K562 (cell line): ENCODE results near the gene PREX1. TPM values are rescaled to one million over a fixed set of nuclear protein-coding genes. Genes with fewer than 3 reads are reported as not detected.

ENCODE experiments used
- ATAC-seq: fragments of 200-7000 bp; cut with Tn5 transposase; 3 replicates; pipeline ENCODE4 v1.9.1; 2020; ENCODE audit warnings: moderate library complexity
- BruUV-seq: library from RNA; stranded (reverse); fragments of 400-500 nt; replicated peaks from 2 replicates; lab custom pipeline; 2021; lab: Mats Ljungman, UMichigan
- CTCF ChIA-PET: fragments of 300-600 bp; formaldehyde crosslinking; extraction: SDS; loops from one replicate; lab custom pipeline; 2021; ENCODE audit warnings: low intra/inter-chr PET ratio; lab: Yijun Ruan, JAX
- POLR2A ChIA-PET: fragments of 300-600, 350-650 bp; sonication (Branson Sonifier 250); formaldehyde crosslinking; extraction: SDS; loops from one replicate; lab custom pipeline; 2021; ENCODE audit warnings: antibody characterized with exemption, inconsistent platforms; lab: Yijun Ruan, JAX
- DNase-seq, 4 experiments: peaks; one replicate each; pipeline versions ENCODE4 v3.0.0 to v3.0.0-alpha.2; 2011 to 2018; ENCODE audit warnings: low spot score in 3 of 4, mixed read lengths in 3 of 4; ENCODE audit errors: extremely low read depth in 1 of 4
- FAIRE-seq: peaks from 2 replicates; lab custom pipeline; 2011; peaks lifted over from hg19 to GRCh38; lab: Jason Lieb, UNC
- H2AFZ ChIP-seq: 2 replicates; pipeline ENCODE4 v1.6.0; 2011; ENCODE audit warnings: low read depth, low read length, control low read depth, inconsistent platforms
- H3K27ac ChIP-seq: fragments of 200-600 bp; 3 replicates; pipeline ENCODE4 v1.8.0; 2011; ENCODE audit warnings: low read depth, mild to moderate bottlenecking, control low read depth, inconsistent platforms, low read length, moderate library complexity, mixed read lengths; ENCODE audit errors: extremely low read depth
- H3K27me3 ChIP-seq, 2 experiments: fragments of 300-600 bp in 1 of 2; 2 replicates in 1 of 2; 3 replicates in 1 of 2; pipeline versions ENCODE4 v1.6.0 to v1.8.0; 2011; ENCODE audit warnings: inconsistent platforms in 2 of 2, low read length in 2 of 2, mild to moderate bottlenecking in 1 of 2, mixed read lengths in 1 of 2, moderate library complexity in 1 of 2; ENCODE audit not compliant: control insufficient read depth in 2 of 2, insufficient read depth in 2 of 2
- H3K36me3 ChIP-seq: fragments of 300-600 bp; 3 replicates; pipeline ENCODE4 v1.8.0; 2011; ENCODE audit warnings: mild to moderate bottlenecking, low read length, inconsistent platforms; ENCODE audit not compliant: control insufficient read depth, insufficient read depth
- H3K4me1 ChIP-seq, 2 experiments: fragments of 200-600 bp in 1 of 2; replicated peaks in 1 of 2; 2 replicates in 1 of 2; 3 replicates in 1 of 2; pipeline versions ENCODE4 v1.5.1 to v1.8.0; 2011; ENCODE audit warnings: inconsistent platforms in 2 of 2, low read length in 2 of 2, mild to moderate bottlenecking in 1 of 2, mixed read lengths in 1 of 2, moderate library complexity in 1 of 2; ENCODE audit not compliant: control insufficient read depth in 2 of 2, insufficient read depth in 2 of 2
- H3K4me2 ChIP-seq: 2 replicates; pipeline ENCODE4 v1.6.1; 2011; ENCODE audit warnings: low read length, control low read depth, inconsistent platforms, mixed read lengths; ENCODE audit not compliant: insufficient read depth
- H3K4me3 ChIP-seq: fragments of 200-600 bp; sonication (generic), shearing (Covaris generic); 2 replicates; pipeline ENCODE4 v1.5.1; 2016; ENCODE audit warnings: control low read depth, inconsistent platforms
- H3K79me2 ChIP-seq: fragments of 200-600 bp; 3 replicates; pipeline ENCODE4 v1.8.0; 2011; ENCODE audit warnings: low read length, inconsistent platforms; ENCODE audit not compliant: control insufficient read depth, insufficient read depth
- H3K9ac ChIP-seq, 2 experiments: 2 replicates each; pipeline versions ENCODE4 v1.6.0 to v1.6.1; 2011; ENCODE audit warnings: low read depth in 2 of 2, low read length in 2 of 2, control low read depth in 1 of 2, inconsistent platforms in 1 of 2, mild to moderate bottlenecking in 1 of 2, mixed read lengths in 1 of 2; ENCODE audit not compliant: insufficient read depth in 1 of 2
- H3K9me1 ChIP-seq: one replicate; pipeline ENCODE4 v1.6.0; 2011; ENCODE audit warnings: inconsistent platforms, mild to moderate bottlenecking, low read length, moderate library complexity; ENCODE audit not compliant: control insufficient read depth, insufficient read depth
- H3K9me3 ChIP-seq: replicated peaks from 2 replicates; pipeline ENCODE4 v1.5.1; 2011; ENCODE audit warnings: low read depth, low read length, inconsistent platforms; ENCODE audit not compliant: control insufficient read depth, insufficient read depth
- H4K20me1 ChIP-seq: replicated peaks from 2 replicates; pipeline ENCODE4 v1.6.1; 2011; ENCODE audit warnings: low read length, inconsistent platforms, mixed read lengths; ENCODE audit not compliant: control insufficient read depth, insufficient read depth
- HNRNPUL1 ChIP-seq: fragments of 200-400 bp; formaldehyde crosslinking; IDR thresholded peaks from 2 replicates; pipeline ENCODE4 v1.6.1; 2017; ENCODE audit warnings: low read length
- KLF16 ChIP-seq: IDR thresholded peaks from 2 replicates; pipeline ENCODE4 v1.6.1; 2016; ENCODE audit warnings: antibody characterized with exemption
- RCOR1 ChIP-seq, 2 experiments: IDR thresholded peaks; 2 replicates each; pipeline ENCODE4 v1.6.1; 2012; ENCODE audit warnings: low read depth in 2 of 2, low read length in 2 of 2, borderline replicate concordance in 1 of 2, improper control_type of control experiment in 1 of 2
- SLC30A9 ChIP-seq: fragments of 250-450 bp; sonication (Bioruptor Pico); IDR thresholded peaks from 2 replicates; pipeline ENCODE4 v1.8.0; 2022; ENCODE audit warnings: mild to moderate bottlenecking, moderate library complexity
- SMAD4 ChIP-seq: fragments of 250-450 bp; sonication (Bioruptor Pico); conservative IDR thresholded peaks from 2 replicates; pipeline ENCODE4 v1.8.0; 2021; ENCODE audit warnings: inconsistent platforms, mild to moderate bottlenecking, moderate library complexity
- STAG1 ChIP-seq: sonication (generic); formaldehyde crosslinking; IDR thresholded peaks from 2 replicates; pipeline ENCODE4 v1.5.0; 2020; ENCODE audit warnings: missing genetic modification reagents, borderline replicate concordance
- ZC3H11A ChIP-seq: IDR thresholded peaks from 2 replicates; pipeline ENCODE4 v1.6.1; 2012; ENCODE audit warnings: low read depth, low read length, improper control_type of control experiment
- WGBS: fragments of 100-300 bp; shearing (Covaris generic); methylation state at CpG from one replicate; pipeline ENCODE4 v1.1.6; 2016; ENCODE audit warnings: low coverage, mixed read lengths; ENCODE audit not compliant: insufficient coverage; ENCODE audit errors: missing lambda C conversion rate; 5-methylcytosine and 5-hydroxymethylcytosine counted together
- in situ Hi-C: fragments of 300-500 bp; cut with MboI; formaldehyde crosslinking; loops from 4 replicates; pipeline ENCODE4 v1.15.0; 2018; ENCODE audit warnings: inconsistent platforms, mixed read lengths
- intact Hi-C: fragments of 100-400 bp; cut with micrococcal nuclease; formaldehyde crosslinking; loops from 2 replicates; pipeline ENCODE4 v1.14.2; 2022
- polyA plus RNA-seq, 8 experiments: library from polyadenylated mRNA; depleted of rRNA in 4 of 8; stranded (reverse) in 5 of 8; unstranded in 3 of 8; fragments of >200 nt; fragmentation: Nextera tagmentation in 2 of 8; fragmentation: Illumina TruSeq in 1 of 8; extraction: Ambion mirVana in 2 of 8; extraction: Trizol in 1 of 8; gene quantifications; 2 replicates each; pipeline versions ENCODE4 v1.2.1 to v1.2.3, GENCODE V29; 2011 to 2014; ENCODE audit warnings: inconsistent platforms in 1 of 8, missing spikeins in 1 of 8
- total RNA-seq, 7 experiments: library from RNA; depleted of rRNA in 6 of 7; stranded (reverse); fragments of >200 nt in 6 of 7; fragmentation: Illumina TruSeq in 2 of 7; extraction: Trizol in 2 of 7; gene quantifications; 2 replicates each; pipeline versions ENCODE4 v1.2.1 to v1.2.3, GENCODE V29; 2011 to 2021; ENCODE audit warnings: low replicate concordance in 1 of 7
- TF ChIP-seq, protein P1 (sequence below): conservative IDR thresholded peaks from 2 replicates; pipeline ENCODE4 v1.6.1; 2011; ENCODE audit warnings: low read depth, mild to moderate bottlenecking, low read length; ENCODE audit not compliant: control insufficient read depth
- TF ChIP-seq, protein P2 (sequence below): fragments of 250-450 bp; sonication (Bioruptor Pico); IDR thresholded peaks from 2 replicates; pipeline ENCODE4 v1.8.0; 2021; ENCODE audit warnings: borderline replicate concordance, mild to moderate bottlenecking, moderate library complexity; ENCODE audit not compliant: poor library complexity, severe bottlenecking
- TF ChIP-seq, protein P3 (sequence below): fragments of 150-350 bp; IDR thresholded peaks from 2 replicates; pipeline ENCODE4 v1.6.1; 2014; ENCODE audit warnings: low read depth, mild to moderate bottlenecking, low read length, borderline replicate concordance

Gene PREX1
- total and polyA plus RNA-seq, 9 of the 15 experiments (the other 6 are each of a cell fraction or from before 2014, with no cell fraction given), result 0.37 to 10.4 (median 4.8) TPM

DNA sequence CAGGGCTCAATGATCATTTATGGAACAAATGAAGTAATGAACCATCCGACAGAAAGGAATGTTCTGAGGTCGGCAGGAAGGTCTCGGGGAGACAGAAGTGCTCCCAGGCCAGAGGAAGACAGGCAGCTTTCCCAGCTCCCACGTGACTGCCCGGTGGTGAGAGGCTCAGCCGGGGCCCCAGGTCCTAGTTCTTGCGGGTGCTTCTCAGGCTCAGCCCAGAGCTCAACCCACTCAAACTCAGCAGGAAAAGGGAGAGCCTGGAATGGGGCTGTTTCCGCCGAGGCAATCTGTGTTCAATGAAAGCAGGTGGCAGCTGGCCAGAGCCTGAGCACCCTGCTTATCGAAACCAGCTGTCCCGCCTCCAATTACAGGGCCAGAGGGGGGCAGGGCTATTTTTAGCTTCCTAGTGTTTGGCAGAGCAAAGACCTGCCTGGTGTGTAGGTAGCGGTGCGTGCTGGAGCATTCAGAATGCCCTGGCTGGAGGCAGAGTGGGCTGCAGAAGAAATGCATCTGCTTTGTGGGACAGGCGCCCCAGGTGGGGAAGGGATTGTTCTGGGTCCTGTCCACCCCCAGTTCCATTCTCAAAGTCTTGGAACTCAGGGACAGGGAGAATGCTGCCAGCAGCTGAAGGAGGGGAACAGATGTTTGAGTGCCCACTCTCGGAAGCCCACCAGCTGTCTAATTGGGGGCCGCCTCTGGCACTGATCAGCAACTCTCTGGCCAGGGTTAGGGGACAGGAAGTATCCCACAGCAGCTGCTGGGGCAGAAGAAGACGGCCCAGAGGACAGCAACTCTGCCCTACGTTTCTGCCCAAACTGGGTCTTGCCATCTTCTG lies 145.1 kb downstream of the PREX1 start:
- DNase-seq, result peak; percentile 68 to 81 (median 72)
- H3K4me2 ChIP-seq, result peak overlapping the region; percentile 33; the same call in 1 of the 2 replicates
- CTCF ChIA-PET, result no interaction called here
- peaks cover 21 to 32% of the 10 kb centered on the region in 2 experiments for H3K4me1 ChIP-seq
- H3K9me3 ChIP-seq, result no peaks in the 10 kb centered on the region
- no peaks in the 10 kb centered on the region; a peak in 1 of 5 replicates for H3K27me3 ChIP-seq
- in situ Hi-C loops (no loop called here), intact Hi-C loops (no loop called here)
- no TSS peak for BruUV-seq
- peak; percentile 84 for FAIRE-seq
- H3K9ac ChIP-seq, result peak overlapping the region in 1 of 2 experiments; percentile 53; a peak in 2 of 4 replicates
- no peaks in the 10 kb centered on the region for H3K79me2 ChIP-seq
- WGBS, result 15% methylated on average over 17 of the region's 18 CpGs
- no peak overlapping the region for H3K27ac ChIP-seq
- H4K20me1 ChIP-seq, result peaks cover 28% of the 10 kb centered on the region
- peak; percentile 68 for ATAC-seq
- H3K4me3 ChIP-seq, result no peak overlapping the region
- H2AFZ ChIP-seq, result no peak overlapping the region
- no peaks in the 10 kb centered on the region for H3K9me1 ChIP-seq
- H3K36me3 ChIP-seq, result peaks cover 2% of the 10 kb centered on the region; the same call in 1 of the 3 replicates
- POLR2A ChIA-PET, result interaction anchor here (0.6 to 1.3 kb wide), 8 partner anchors 12 to 171 kb away, joined by 3 to 4 read pairs (median 3); no protein-coding TSS in a partner anchor
- TF ChIP-seq HNRNPUL1 (no peak), STAG1 (CRISPR knock-in tag) (no peak), ZC3H11A (no peak), KLF16 (peak; percentile 86), SLC30A9 (CRISPR knock-in tag) (no peak), RCOR1 (IDR thresholded peaks at IDR 0.05; ENCODE audit: borderline replicate concordance in 1 of 2, low read depth in 2 of 2, low read length in 2 of 2) (peak in 1 of 2 experiments; percentile 90; a peak in 2 of 4 replicates), SMAD4 (CRISPR knock-in tag) (0 out of 2 replicates have a peak, but pooled peaks have one; percentile 22)
- TF ChIP-seq, protein P1, sequence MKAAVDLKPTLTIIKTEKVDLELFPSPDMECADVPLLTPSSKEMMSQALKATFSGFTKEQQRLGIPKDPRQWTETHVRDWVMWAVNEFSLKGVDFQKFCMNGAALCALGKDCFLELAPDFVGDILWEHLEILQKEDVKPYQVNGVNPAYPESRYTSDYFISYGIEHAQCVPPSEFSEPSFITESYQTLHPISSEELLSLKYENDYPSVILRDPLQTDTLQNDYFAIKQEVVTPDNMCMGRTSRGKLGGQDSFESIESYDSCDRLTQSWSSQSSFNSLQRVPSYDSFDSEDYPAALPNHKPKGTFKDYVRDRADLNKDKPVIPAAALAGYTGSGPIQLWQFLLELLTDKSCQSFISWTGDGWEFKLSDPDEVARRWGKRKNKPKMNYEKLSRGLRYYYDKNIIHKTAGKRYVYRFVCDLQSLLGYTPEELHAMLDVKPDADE, result 0 out of 2 replicates have a peak, but pooled peaks have one; percentile 30
- TF ChIP-seq, protein P2, sequence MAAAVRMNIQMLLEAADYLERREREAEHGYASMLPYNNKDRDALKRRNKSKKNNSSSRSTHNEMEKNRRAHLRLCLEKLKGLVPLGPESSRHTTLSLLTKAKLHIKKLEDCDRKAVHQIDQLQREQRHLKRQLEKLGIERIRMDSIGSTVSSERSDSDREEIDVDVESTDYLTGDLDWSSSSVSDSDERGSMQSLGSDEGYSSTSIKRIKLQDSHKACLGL (CRISPR knock-in tag), result no peak
- TF ChIP-seq, protein P3, sequence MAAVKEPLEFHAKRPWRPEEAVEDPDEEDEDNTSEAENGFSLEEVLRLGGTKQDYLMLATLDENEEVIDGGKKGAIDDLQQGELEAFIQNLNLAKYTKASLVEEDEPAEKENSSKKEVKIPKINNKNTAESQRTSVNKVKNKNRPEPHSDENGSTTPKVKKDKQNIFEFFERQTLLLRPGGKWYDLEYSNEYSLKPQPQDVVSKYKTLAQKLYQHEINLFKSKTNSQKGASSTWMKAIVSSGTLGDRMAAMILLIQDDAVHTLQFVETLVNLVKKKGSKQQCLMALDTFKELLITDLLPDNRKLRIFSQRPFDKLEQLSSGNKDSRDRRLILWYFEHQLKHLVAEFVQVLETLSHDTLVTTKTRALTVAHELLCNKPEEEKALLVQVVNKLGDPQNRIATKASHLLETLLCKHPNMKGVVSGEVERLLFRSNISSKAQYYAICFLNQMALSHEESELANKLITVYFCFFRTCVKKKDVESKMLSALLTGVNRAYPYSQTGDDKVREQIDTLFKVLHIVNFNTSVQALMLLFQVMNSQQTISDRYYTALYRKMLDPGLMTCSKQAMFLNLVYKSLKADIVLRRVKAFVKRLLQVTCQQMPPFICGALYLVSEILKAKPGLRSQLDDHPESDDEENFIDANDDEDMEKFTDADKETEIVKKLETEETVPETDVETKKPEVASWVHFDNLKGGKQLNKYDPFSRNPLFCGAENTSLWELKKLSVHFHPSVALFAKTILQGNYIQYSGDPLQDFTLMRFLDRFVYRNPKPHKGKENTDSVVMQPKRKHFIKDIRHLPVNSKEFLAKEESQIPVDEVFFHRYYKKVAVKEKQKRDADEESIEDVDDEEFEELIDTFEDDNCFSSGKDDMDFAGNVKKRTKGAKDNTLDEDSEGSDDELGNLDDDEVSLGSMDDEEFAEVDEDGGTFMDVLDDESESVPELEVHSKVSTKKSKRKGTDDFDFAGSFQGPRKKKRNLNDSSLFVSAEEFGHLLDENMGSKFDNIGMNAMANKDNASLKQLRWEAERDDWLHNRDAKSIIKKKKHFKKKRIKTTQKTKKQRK, result no peak
